Gastroesophageal sphincter (tissue), 3 donors: ENCODE data around the gene NCOA5.

ENCODE experiments used
- EP300 ChIP-seq: sonication (generic); formaldehyde crosslinking; IDR thresholded peaks from one replicate; pipeline ENCODE4 v1.6.1; 2017; ENCODE audit warnings: antibody characterized with exemption, mild to moderate bottlenecking
- POLR2A ChIP-seq, 2 donors: fragments of 450-650 bp; IDR thresholded peaks; one replicate each; pipeline ENCODE4 v1.6.1; 2017; ENCODE audit warnings: antibody characterized with exemption in 2 of 2, mild to moderate bottlenecking in 2 of 2, moderate library complexity in 1 of 2
- POLR2AphosphoS5 ChIP-seq: sonication (generic); formaldehyde crosslinking; IDR thresholded peaks from one replicate; pipeline ENCODE4 v1.6.1; 2017; ENCODE audit warnings: antibody characterized with exemption
- TF ChIP-seq, protein P1 (sequence below), 4 experiments: fragments of 200-600 bp in 2 of 4; fragments of 450-650 bp in 2 of 4; sonication (generic) in 1 of 4; IDR thresholded peaks; one replicate each; pipeline ENCODE4 v1.5.1; 2017 to 2019; ENCODE audit warnings: antibody characterized with exemption in 4 of 4, mild to moderate bottlenecking in 2 of 4, moderate library complexity in 2 of 4

DNA sequence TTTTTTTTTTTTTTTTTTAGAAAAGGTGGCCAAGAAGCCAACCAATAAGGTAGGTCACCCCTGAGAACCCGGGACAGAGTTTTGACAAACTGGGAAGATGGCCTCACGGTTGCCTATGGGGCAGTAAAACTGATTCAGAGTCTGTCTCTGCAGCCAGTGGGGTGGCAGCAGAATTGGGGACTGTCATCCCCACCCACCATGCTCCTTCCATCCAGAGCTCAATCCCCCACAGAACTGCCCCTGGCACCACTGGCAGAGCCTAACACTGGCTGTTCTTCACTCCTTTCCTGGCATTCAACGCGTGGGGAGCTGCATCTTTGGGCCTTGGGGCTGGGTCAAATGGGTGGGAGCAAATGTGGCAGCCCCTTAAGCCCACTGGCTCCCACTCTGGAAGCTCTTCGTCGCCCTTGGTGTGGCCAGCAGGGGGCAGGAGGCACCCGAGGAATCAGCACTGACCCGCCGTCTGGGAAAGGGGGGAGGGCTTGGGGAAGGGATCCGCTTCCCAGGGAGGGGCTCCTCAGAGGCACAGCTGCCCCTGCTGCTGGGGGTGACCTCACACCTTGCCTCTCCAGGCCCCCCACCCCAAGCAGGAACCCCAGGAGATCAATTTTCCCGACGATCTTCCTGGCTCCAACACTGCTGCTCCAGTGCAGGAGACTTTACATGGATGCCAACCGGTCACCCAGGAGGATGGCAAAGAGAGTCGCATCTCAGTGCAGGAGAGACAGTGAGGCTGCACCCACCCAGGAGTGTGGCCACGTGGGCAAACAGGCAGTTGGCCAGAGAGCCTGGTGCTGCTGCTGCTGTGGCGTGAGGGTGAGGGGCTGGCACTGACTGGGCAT, 38.8 kb upstream of the NCOA5 start:
- TF ChIP-seq, protein P1, sequence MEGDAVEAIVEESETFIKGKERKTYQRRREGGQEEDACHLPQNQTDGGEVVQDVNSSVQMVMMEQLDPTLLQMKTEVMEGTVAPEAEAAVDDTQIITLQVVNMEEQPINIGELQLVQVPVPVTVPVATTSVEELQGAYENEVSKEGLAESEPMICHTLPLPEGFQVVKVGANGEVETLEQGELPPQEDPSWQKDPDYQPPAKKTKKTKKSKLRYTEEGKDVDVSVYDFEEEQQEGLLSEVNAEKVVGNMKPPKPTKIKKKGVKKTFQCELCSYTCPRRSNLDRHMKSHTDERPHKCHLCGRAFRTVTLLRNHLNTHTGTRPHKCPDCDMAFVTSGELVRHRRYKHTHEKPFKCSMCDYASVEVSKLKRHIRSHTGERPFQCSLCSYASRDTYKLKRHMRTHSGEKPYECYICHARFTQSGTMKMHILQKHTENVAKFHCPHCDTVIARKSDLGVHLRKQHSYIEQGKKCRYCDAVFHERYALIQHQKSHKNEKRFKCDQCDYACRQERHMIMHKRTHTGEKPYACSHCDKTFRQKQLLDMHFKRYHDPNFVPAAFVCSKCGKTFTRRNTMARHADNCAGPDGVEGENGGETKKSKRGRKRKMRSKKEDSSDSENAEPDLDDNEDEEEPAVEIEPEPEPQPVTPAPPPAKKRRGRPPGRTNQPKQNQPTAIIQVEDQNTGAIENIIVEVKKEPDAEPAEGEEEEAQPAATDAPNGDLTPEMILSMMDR (IDR thresholded peaks at IDR 0.05): peak in 3 of 4 experiments; percentile 36 to 66 (median 42)
- TF ChIP-seq POLR2AphosphoS5: no peak
- no peak for TF ChIP-seq POLR2A (IDR thresholded peaks at IDR 0.05)
- no peak for TF ChIP-seq EP300
